HepG2 (cell line): ENCODE data around the gene CSNK1D. TPM values are rescaled to one million over a fixed set of nuclear protein-coding genes. Genes with fewer than 3 reads are reported as not detected.
A peak's percentile ranks its signal among the peaks of the same experiment; 100 is the strongest.

Experiments used
- ATAC-seq: fragments of 200-7000 bp; cut with Tn5 transposase; 3 replicates; pipeline ENCODE4 v1.9.1; 2020; ENCODE audit warnings: mild to moderate bottlenecking, moderate library complexity
- BruUV-seq: library from RNA; stranded (reverse); fragments of 400-500 nt; replicated peaks from 2 replicates; lab custom pipeline; 2021; lab: Mats Ljungman, UMichigan
- CTCF ChIA-PET: fragments of 300-600 bp; formaldehyde crosslinking; extraction: SDS; loops from one replicate; lab custom pipeline; 2021; ENCODE audit warnings: low total read pairs, inconsistent platforms, low intra/inter-chr PET ratio; lab: Yijun Ruan, JAX
- POLR2A ChIA-PET: fragments of 350-600 bp; sonication (Branson Sonifier 250); formaldehyde crosslinking; loops from one replicate; lab custom pipeline; 2020; ENCODE audit warnings: antibody characterized with exemption, inconsistent platforms; lab: Yijun Ruan, JAX
- DNase-seq: peaks from one replicate; pipeline ENCODE4 v3.0.0-alpha.2; 2015; ENCODE audit warnings: low spot score
- FAIRE-seq: peaks from 3 replicates; lab custom pipeline; 2011; peaks lifted over from hg19 to GRCh38; lab: Jason Lieb, UNC
- H2AFZ ChIP-seq: one replicate; pipeline ENCODE4 v1.6.1; 2011; ENCODE audit warnings: low read length, inconsistent platforms
- H3K27ac ChIP-seq: fragments of 300-600 bp; 3 replicates; pipeline ENCODE4 v1.8.0; 2011; ENCODE audit warnings: mixed run types, mild to moderate bottlenecking, mixed read lengths, low read length, inconsistent platforms; ENCODE audit not compliant: insufficient read depth; ENCODE audit errors: extremely low read length
- H3K27me3 ChIP-seq, 2 experiments: fragments of 200-600 bp in 1 of 2; 2 replicates in 1 of 2; 3 replicates in 1 of 2; pipeline versions ENCODE4 v1.6.0 to v1.8.0; 2011; ENCODE audit warnings: low read length in 2 of 2, mild to moderate bottlenecking in 2 of 2, moderate library complexity in 2 of 2, inconsistent platforms in 1 of 2; ENCODE audit not compliant: insufficient read depth in 2 of 2, control insufficient read depth in 1 of 2
- H3K36me3 ChIP-seq, 2 experiments: fragments of 200-600 bp in 1 of 2; replicated peaks in 1 of 2; 2 replicates in 1 of 2; 3 replicates in 1 of 2; pipeline versions ENCODE4 v1.5.1 to v1.8.0; 2011; ENCODE audit warnings: low read length in 2 of 2, inconsistent platforms in 1 of 2; ENCODE audit not compliant: insufficient read depth in 2 of 2, control insufficient read depth in 1 of 2
- H3K4me1 ChIP-seq: 2 replicates; pipeline ENCODE4 v1.5.1; 2012; ENCODE audit warnings: low read length, inconsistent platforms; ENCODE audit not compliant: insufficient read depth
- H3K4me2 ChIP-seq: 2 replicates; pipeline ENCODE4 v1.6.0; 2011; ENCODE audit warnings: low read depth, low read length, inconsistent platforms
- H3K4me3 ChIP-seq, 3 experiments: fragments of 200-600 bp in 1 of 3; sonication (generic), shearing (Covaris generic) in 1 of 3; replicated peaks in 1 of 3; 2 replicates each; pipeline ENCODE4 v1.5.1; 2011 to 2016; ENCODE audit warnings: low read length in 3 of 3, inconsistent platforms in 2 of 3, low read depth in 2 of 3, mild to moderate bottlenecking in 2 of 3, control low read depth in 1 of 3, mixed read lengths in 1 of 3; ENCODE audit not compliant: insufficient read depth in 1 of 3
- H3K79me2 ChIP-seq: one replicate; pipeline ENCODE4 v1.6.1; 2011; ENCODE audit warnings: low read length, inconsistent platforms; ENCODE audit not compliant: insufficient read depth
- H3K9ac ChIP-seq: 2 replicates; pipeline ENCODE4 v1.6.0; 2011; ENCODE audit warnings: mild to moderate bottlenecking, low read depth, low read length, inconsistent platforms; ENCODE audit not compliant: insufficient read depth
- H3K9me3 ChIP-seq: 2 replicates; pipeline ENCODE4 v1.5.1; 2012; ENCODE audit warnings: mild to moderate bottlenecking, low read length
- H4K20me1 ChIP-seq: 2 replicates; pipeline ENCODE4 v1.6.0; 2011; ENCODE audit warnings: inconsistent platforms, mild to moderate bottlenecking, low read length, moderate library complexity; ENCODE audit not compliant: insufficient read depth
- RCOR2 ChIP-seq: IDR thresholded peaks from 2 replicates; pipeline ENCODE4 v1.6.1; 2016; ENCODE audit warnings: missing biosample characterization, missing genetic modification reagents
- ZBTB38 ChIP-seq: sonication (generic); formaldehyde crosslinking; IDR thresholded peaks from 2 replicates; pipeline ENCODE4 v1.5.1; 2020; ENCODE audit warnings: mild to moderate bottlenecking, missing genetic modification reagents
- ZNF83 ChIP-seq: sonication (generic); formaldehyde crosslinking; IDR thresholded peaks from 2 replicates; pipeline ENCODE4 v1.4.0; 2020; ENCODE audit warnings: missing genetic modification reagents, mild to moderate bottlenecking, borderline replicate concordance
- WGBS: methylation state at CpG from one replicate; pipeline ENCODE4 v1.1.6; 2017; ENCODE audit warnings: low lambda C conversion rate; 5-methylcytosine and 5-hydroxymethylcytosine counted together
- in situ Hi-C: cut with HindIII; loops from 2 replicates; pipeline ENCODE4 v1.10.0; 2017; ENCODE audit warnings: low pct_unique_long_range_greater_than_20kb; ENCODE audit not compliant: extremely low pct_ligation_motif_present
- intact Hi-C: fragments of 100-400 bp; cut with micrococcal nuclease; formaldehyde crosslinking; loops from one replicate; pipeline ENCODE4 v1.10.0; 2022; ENCODE audit not compliant: unreplicated experiment
- polyA plus RNA-seq, 8 experiments: library from polyadenylated mRNA; depleted of rRNA in 3 of 8; stranded (reverse) in 7 of 8; unstranded in 1 of 8; fragments of >200 nt; fragmentation: Illumina TruSeq in 4 of 8; extraction: Trizol in 4 of 8; gene quantifications; 2 replicates each; pipeline versions ENCODE4 v1.2.1 to v1.2.3, GENCODE V29; 2011 to 2016; ENCODE audit warnings: low read depth in 4 of 8, missing spikeins in 1 of 8, mixed read lengths in 1 of 8; ENCODE audit not compliant: insufficient read depth in 1 of 8
- total RNA-seq, 5 experiments: library from RNA; depleted of rRNA; stranded (reverse); fragments of >200 nt; fragmentation: Illumina TruSeq; extraction: Trizol; gene quantifications; 2 replicates each; pipeline ENCODE4 v1.2.3, GENCODE V29; 2016; ENCODE audit warnings: low read depth in 1 of 5

Gene CSNK1D
- total and polyA plus RNA-seq, 2 of the 13 experiments (the other 11 are each of a cell fraction or from before 2014, with no cell fraction given) = 31.5 to 128 TPM

DNA sequence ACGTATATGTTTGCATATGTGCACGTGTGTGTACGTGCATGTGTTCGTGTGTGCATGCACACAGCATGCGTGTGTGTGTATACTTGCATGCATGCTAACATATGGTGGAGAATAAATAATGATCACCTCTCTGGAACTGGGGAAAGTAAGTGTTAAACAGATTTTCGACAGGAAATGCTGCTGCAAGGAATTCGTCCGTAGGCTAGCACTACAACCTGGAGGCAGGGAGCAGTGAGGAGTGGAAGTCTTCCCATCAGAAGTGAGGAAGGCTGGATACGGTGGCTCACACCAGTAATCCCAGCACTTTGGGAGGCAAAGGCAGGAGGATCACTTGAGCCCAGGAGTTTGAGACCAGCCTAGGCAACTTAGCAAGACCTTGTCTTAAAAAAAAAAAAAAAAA, 4.8 kb upstream of the CSNK1D start:
- ATAC-seq = no peak
- H3K9me3 ChIP-seq = no peaks in the 10 kb centered on the region
- FAIRE-seq = no peak
- intact Hi-C loops = no loop called here
- no peak overlapping the region for H3K4me2 ChIP-seq
- no peaks in the 10 kb centered on the region for H3K36me3 ChIP-seq
- peaks cover 2 to 9% of the 10 kb centered on the region in 2 experiments; a peak in 4 of 5 replicates for H3K27me3 ChIP-seq
- H3K27ac ChIP-seq = no peak overlapping the region
- no peaks in the 10 kb centered on the region for H3K79me2 ChIP-seq
- BruUV-seq = no TSS peak
- H2AFZ ChIP-seq = no peak overlapping the region
- TF ChIP-seq RCOR2 (CRISPR knock-in tag) = no peak
- 0 out of 2 replicates have a peak, but pooled peaks have one; percentile 47 for TF ChIP-seq ZBTB38 (CRISPR knock-in tag)
- H3K4me3 ChIP-seq = no peak overlapping the region
- DNase-seq = no peak
- no peaks in the 10 kb centered on the region for H4K20me1 ChIP-seq
- no peak overlapping the region for H3K9ac ChIP-seq
- WGBS = 92% methylated on average over 9 of the region's 9 CpGs
- POLR2A ChIA-PET = no interaction called here
- CTCF ChIA-PET = no interaction called here
- H3K4me1 ChIP-seq = peaks cover 70% of the 10 kb centered on the region
- in situ Hi-C loops = no loop called here

GRCh38 chr17:82277851-82278250, 4.4 kb upstream of the CSNK1D start:
- no peak overlapping the region for H3K27ac ChIP-seq
- no peaks in the 10 kb centered on the region for H3K79me2 ChIP-seq
- FAIRE-seq = no peak
- H3K9ac ChIP-seq = no peak overlapping the region
- ChIA-PET CTCF (no interaction called here), POLR2A (no interaction called here)
- in situ Hi-C loops = no loop called here
- no peak for ATAC-seq
- no peak for DNase-seq
- intact Hi-C loops = no loop called here
- no peak overlapping the region for H3K4me2 ChIP-seq
- no peaks in the 10 kb centered on the region for H3K36me3 ChIP-seq
- TF ChIP-seq ZNF83 (CRISPR knock-in tag) = no peak
- WGBS = 94% methylated on average over 12 of the region's 12 CpGs
- H3K4me1 ChIP-seq = peaks cover 66% of the 10 kb centered on the region
- H2AFZ ChIP-seq = no peak overlapping the region
- H3K4me3 ChIP-seq = no peak overlapping the region
- H4K20me1 ChIP-seq = no peaks in the 10 kb centered on the region
- no TSS peak for BruUV-seq
- no peaks in the 10 kb centered on the region for H3K9me3 ChIP-seq
- H3K27me3 ChIP-seq = peaks cover 2 to 7% of the 10 kb centered on the region in 2 experiments; a peak in 4 of 5 replicates
